Spleen (tissue), 11 donors: Measurements from ENCODE around the gene CLDN20. TPM values are rescaled to one million over a fixed set of nuclear protein-coding genes. Genes with fewer than 3 reads are reported as not detected.

Experiments
- DNase-seq: peaks from one replicate; pipeline ENCODE4 v3.0.0-alpha.2; 2020
- H3K27ac ChIP-seq, 8 donors: fragments of 200-600 bp; sonication (generic) in 7 of 8; 1 replicate in 4 of 8; 2 replicates in 4 of 8; pipeline versions ENCODE4 v1.5.0 to v1.8.0; 2016 to 2021; ENCODE audit warnings: inconsistent platforms in 4 of 8, mild to moderate bottlenecking in 4 of 8, moderate library complexity in 1 of 8
- H3K27me3 ChIP-seq, 7 donors: fragments of 200-600 bp; sonication (generic) in 6 of 7; replicated peaks in 1 of 7; 1 replicate in 4 of 7; 2 replicates in 3 of 7; pipeline versions ENCODE4 v1.5.0 to v1.8.0; 2016 to 2021; ENCODE audit warnings: inconsistent platforms in 3 of 7, mild to moderate bottlenecking in 1 of 7
- H3K36me3 ChIP-seq, 6 donors: fragments of 200-600 bp; sonication (generic) in 5 of 6; 1 replicate in 4 of 6; 2 replicates in 2 of 6; pipeline versions ENCODE4 v1.5.0 to v1.8.0; 2016 to 2021; ENCODE audit warnings: inconsistent platforms in 2 of 6
- H3K4me1 ChIP-seq, 6 donors: fragments of 200-600 bp; sonication (generic) in 5 of 6; 1 replicate in 3 of 6; 2 replicates in 3 of 6; pipeline versions ENCODE4 v1.5.0 to v1.8.0; 2016 to 2021; ENCODE audit warnings: inconsistent platforms in 3 of 6
- H3K4me3 ChIP-seq, 8 donors: fragments of 200-600 bp; sonication (generic) in 7 of 8; 1 replicate in 4 of 8; 2 replicates in 4 of 8; pipeline versions ENCODE4 v1.5.0 to v1.8.0; 2016 to 2021; ENCODE audit warnings: inconsistent platforms in 4 of 8, mild to moderate bottlenecking in 4 of 8, moderate library complexity in 2 of 8
- H3K9me3 ChIP-seq, 8 donors: fragments of 200-600 bp; sonication (generic) in 7 of 8; 1 replicate in 4 of 8; 2 replicates in 4 of 8; pipeline versions ENCODE4 v1.5.0 to v1.8.0; 2016 to 2021; ENCODE audit warnings: inconsistent platforms in 4 of 8
- POLR2A ChIP-seq, 3 donors: fragments of 450-650 bp; IDR thresholded peaks; one replicate each; pipeline ENCODE4 v1.5.1; 2017; ENCODE audit warnings: antibody characterized with exemption in 3 of 3, mild to moderate bottlenecking in 1 of 3
- POLR2AphosphoS5 ChIP-seq, 3 donors: sonication (generic); formaldehyde crosslinking; IDR thresholded peaks; one replicate each; pipeline ENCODE4 v1.5.1; 2017; ENCODE audit warnings: antibody characterized with exemption in 3 of 3
- WGBS, 5 donors: extraction: QIAGEN DNeasy Blood & Tissue Kit in 3 of 5; methylation state at CpG; one replicate each; pipeline versions ENCODE4 v1.1.5 to v1.1.7; 2013 to 2018; 5-methylcytosine and 5-hydroxymethylcytosine counted together
- intact Hi-C: fragments of 100-400 bp; cut with DNase I; formaldehyde crosslinking; loops from one replicate; pipeline ENCODE4 v1.15.0; 2023; ENCODE audit warnings: low total_unique reads
- polyA plus RNA-seq, 3 donors: library from polyadenylated mRNA; stranded (reverse); fragments of 200-250 nt; gene quantifications; one replicate each; pipeline ENCODE4 v1.2.1, GENCODE V29; 2013
- total RNA-seq, 7 donors: library from RNA; depleted of rRNA in 3 of 7; stranded (reverse); fragments of >200 nt in 3 of 7; fragmentation: NEBNext Ultra II Directional in 4 of 7; extraction: Animal tissue kit (Norgen Biotek cat#: 25700) in 4 of 7; gene quantifications; one replicate each; pipeline versions ENCODE4 v1.1.0 to v1.2.1, GENCODE V29; 2016 to 2021
- TF ChIP-seq, protein P1 (sequence below), 11 experiments: fragments of 200-600 bp in 7 of 11; fragments of 450-650 bp in 4 of 11; sonication (generic) in 4 of 11; IDR thresholded peaks in 8 of 11; conservative IDR thresholded peaks in 3 of 11; 1 replicate in 7 of 11; 2 replicates in 4 of 11; pipeline versions ENCODE4 v1.4.0 to v1.8.0; 2016 to 2021; ENCODE audit warnings: antibody characterized with exemption in 11 of 11, inconsistent platforms in 4 of 11, mild to moderate bottlenecking in 1 of 11
- donor health status: healthy with polysubstance abuse.
- donor health status: DM: no; HTN: no; CAD: no; lungs with moderate emphysema.
- donor health status: DM: no; HTN: no; CAD: no.
- donor health status: Bipolar disorder and iron deficiency.
- donor health status: healthy.
- donor health status: DM: no; HTN: no; CAD: no.
- donor health status: DM: yes; HTN: yes; CAD: no.

Gene CLDN20
- total and polyA plus RNA-seq, 10 donors: not detected

DNA sequence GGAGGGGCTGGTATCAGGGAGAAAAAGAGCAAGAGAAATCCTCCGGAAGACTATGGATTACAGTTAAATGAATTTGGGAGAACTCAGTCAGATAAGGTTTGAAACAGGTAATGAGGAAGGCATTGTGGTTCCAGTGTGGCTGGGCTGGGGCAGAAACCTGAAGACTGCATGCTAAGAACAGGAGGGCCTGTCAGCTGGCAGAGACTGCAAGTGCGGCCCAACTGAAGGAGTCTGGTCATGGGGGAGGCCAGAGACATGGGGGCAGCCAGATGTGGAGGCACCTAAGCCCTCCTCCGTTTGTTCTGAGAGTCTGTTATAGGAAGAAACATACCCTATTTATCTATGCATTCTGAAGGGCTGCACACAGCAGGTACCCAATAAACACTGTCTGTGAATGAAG, 33.9 kb downstream of the CLDN20 start:
- WGBS, 5 donors: 88 to 96% (median 91%) methylated on average over 3 of the region's 3 CpGs
- Histone ChIP-seq H3K9me3 (no peaks in the 10 kb centered on the region), H3K4me1 (no peaks in the 10 kb centered on the region), H3K36me3 (peaks cover 0 to 95% (median 42%) of the 10 kb centered on the region in 6 donors), H3K27ac (no peak overlapping the region), H3K4me3 (no peak overlapping the region), H3K27me3 (no peaks in the 10 kb centered on the region)
- intact Hi-C loops: no loop called here
- DNase-seq: no peak
- no peak for TF ChIP-seq POLR2A (IDR thresholded peaks at IDR 0.05)
- no peak for TF ChIP-seq POLR2AphosphoS5 (IDR thresholded peaks at IDR 0.05)
- TF ChIP-seq, protein P1, sequence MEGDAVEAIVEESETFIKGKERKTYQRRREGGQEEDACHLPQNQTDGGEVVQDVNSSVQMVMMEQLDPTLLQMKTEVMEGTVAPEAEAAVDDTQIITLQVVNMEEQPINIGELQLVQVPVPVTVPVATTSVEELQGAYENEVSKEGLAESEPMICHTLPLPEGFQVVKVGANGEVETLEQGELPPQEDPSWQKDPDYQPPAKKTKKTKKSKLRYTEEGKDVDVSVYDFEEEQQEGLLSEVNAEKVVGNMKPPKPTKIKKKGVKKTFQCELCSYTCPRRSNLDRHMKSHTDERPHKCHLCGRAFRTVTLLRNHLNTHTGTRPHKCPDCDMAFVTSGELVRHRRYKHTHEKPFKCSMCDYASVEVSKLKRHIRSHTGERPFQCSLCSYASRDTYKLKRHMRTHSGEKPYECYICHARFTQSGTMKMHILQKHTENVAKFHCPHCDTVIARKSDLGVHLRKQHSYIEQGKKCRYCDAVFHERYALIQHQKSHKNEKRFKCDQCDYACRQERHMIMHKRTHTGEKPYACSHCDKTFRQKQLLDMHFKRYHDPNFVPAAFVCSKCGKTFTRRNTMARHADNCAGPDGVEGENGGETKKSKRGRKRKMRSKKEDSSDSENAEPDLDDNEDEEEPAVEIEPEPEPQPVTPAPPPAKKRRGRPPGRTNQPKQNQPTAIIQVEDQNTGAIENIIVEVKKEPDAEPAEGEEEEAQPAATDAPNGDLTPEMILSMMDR (IDR thresholded peaks at IDR 0.05 in 8 of 11, conservative IDR thresholded peaks at IDR 0.05 in 3 of 11): no peak

GRCh38 chr6:155301867-155302266, 38.1 kb downstream of the CLDN20 start:
- Histone ChIP-seq H3K27ac (no peak overlapping the region), H3K4me3 (no peak overlapping the region), H3K36me3 (peaks cover 0 to 85% (median 33%) of the 10 kb centered on the region in 6 donors), H3K27me3 (no peaks in the 10 kb centered on the region), H3K9me3 (no peaks in the 10 kb centered on the region), H3K4me1 (no peaks in the 10 kb centered on the region)
- WGBS, 5 donors: 86 to 98% (median 97%) methylated on average over 2 of the region's 2 CpGs
- TF ChIP-seq, protein P1 (IDR thresholded peaks at IDR 0.05 in 8 of 11, conservative IDR thresholded peaks at IDR 0.05 in 3 of 11): no peak
- TF ChIP-seq POLR2A (IDR thresholded peaks at IDR 0.05) (no peak), POLR2AphosphoS5 (IDR thresholded peaks at IDR 0.05) (no peak)
- DNase-seq: no peak
- intact Hi-C loops: no loop called here

- peaks cover 0 to 8% (median 3%) of the 10 kb centered on the region in 6 donors for H3K4me1 ChIP-seq
- no peaks in the 10 kb centered on the region for H3K9me3 ChIP-seq
- TF ChIP-seq POLR2A (IDR thresholded peaks at IDR 0.05) (no peak), POLR2AphosphoS5 (IDR thresholded peaks at IDR 0.05) (no peak)
- TF ChIP-seq, protein P1 (IDR thresholded peaks at IDR 0.05 in 8 of 11, conservative IDR thresholded peaks at IDR 0.05 in 3 of 11): no peak
- no peak for DNase-seq
- 67 to 88% (median 74%) methylated on average over 4 of the region's 4 CpGs for WGBS, 5 donors
- H3K27me3 ChIP-seq: no peaks in the 10 kb centered on the region
- peaks cover 0 to 83% (median 23%) of the 10 kb centered on the region in 6 donors for H3K36me3 ChIP-seq
- no peak overlapping the region for H3K27ac ChIP-seq
- H3K4me3 ChIP-seq: no peak overlapping the region
- intact Hi-C loops: no loop called here
Measured at GRCh38 chr6:155303361-155303870, 39.6 kb downstream of the CLDN20 start.

- Histone ChIP-seq H3K9me3 (no peaks in the 10 kb centered on the region), H3K27me3 (no peaks in the 10 kb centered on the region), H3K27ac (peak overlapping the region in 1 of 8 donors; percentile 32), H3K36me3 (peaks cover 0 to 76% (median 24%) of the 10 kb centered on the region in 6 donors), H3K4me3 (no peak overlapping the region), H3K4me1 (peaks cover 0 to 29% (median 10%) of the 10 kb centered on the region in 6 donors)
- DNase-seq: no peak
- intact Hi-C loops: no loop called here
- WGBS, 5 donors: 85 to 97% (median 93%) methylated on average over 2 of the region's 2 CpGs
- TF ChIP-seq, protein P1 (IDR thresholded peaks at IDR 0.05 in 8 of 11, conservative IDR thresholded peaks at IDR 0.05 in 3 of 11): no peak
- TF ChIP-seq POLR2A (IDR thresholded peaks at IDR 0.05) (no peak), POLR2AphosphoS5 (IDR thresholded peaks at IDR 0.05) (no peak)
Measured at GRCh38 chr6:155306958-155307357, 43.1 kb downstream of the CLDN20 start.
